Esophagus muscularis mucosa (tissue), 4 donors: ENCODE results near the gene ERC2. TPM values are rescaled to one million over a fixed set of nuclear protein-coding genes. Genes with fewer than 3 reads are reported as not detected.

ENCODE experiments used
- DNase-seq: peaks from one replicate; pipeline ENCODE4 v3.0.0-alpha.2; 2017; ENCODE audit errors: extremely low spot score
- H3K27ac ChIP-seq, 4 donors: fragments of 200-600 bp; sonication (generic); replicated peaks in 1 of 4; 1 replicate in 3 of 4; 2 replicates in 1 of 4; pipeline ENCODE4 v1.5.1; 2016 to 2019; ENCODE audit warnings: mild to moderate bottlenecking in 1 of 4
- H3K27me3 ChIP-seq, 4 donors: fragments of 200-600 bp; sonication (generic); one replicate each; pipeline versions ENCODE4 v1.5.1 to v1.6.0; 2016 to 2019
- H3K36me3 ChIP-seq, 4 donors: fragments of 200-600 bp; sonication (generic); one replicate each; pipeline ENCODE4 v1.5.1; 2016 to 2019
- H3K4me1 ChIP-seq, 4 donors: fragments of 200-600 bp; sonication (generic); one replicate each; pipeline ENCODE4 v1.5.1; 2016 to 2019
- H3K4me3 ChIP-seq, 4 donors: fragments of 200-600 bp; sonication (generic); 1 replicate in 2 of 4; 2 replicates in 2 of 4; pipeline ENCODE4 v1.5.1; 2016 to 2019; ENCODE audit warnings: mild to moderate bottlenecking in 4 of 4, moderate library complexity in 1 of 4
- H3K9me3 ChIP-seq, 4 donors: fragments of 200-600 bp; sonication (generic); 1 replicate in 3 of 4; 2 replicates in 1 of 4; pipeline ENCODE4 v1.5.1; 2016 to 2019
- EP300 ChIP-seq: sonication (generic); formaldehyde crosslinking; IDR thresholded peaks from one replicate; pipeline ENCODE4 v1.6.1; 2017; ENCODE audit warnings: antibody characterized with exemption
- POLR2A ChIP-seq: fragments of 450-650 bp; IDR thresholded peaks from one replicate; pipeline ENCODE4 v1.6.1; 2017; ENCODE audit warnings: antibody characterized with exemption, moderate library complexity, mild to moderate bottlenecking, low read depth
- POLR2AphosphoS5 ChIP-seq, 2 donors: sonication (generic); formaldehyde crosslinking; IDR thresholded peaks; one replicate each; pipeline ENCODE4 v1.6.1; 2017; ENCODE audit warnings: antibody characterized with exemption in 2 of 2
- WGBS: methylation state at CpG from one replicate; pipeline ENCODE4 v1.1.5; 2018; 5-methylcytosine and 5-hydroxymethylcytosine counted together
- intact Hi-C: fragments of 100-400 bp; cut with DNase I; formaldehyde crosslinking; loops from one replicate; pipeline ENCODE4 v1.15.1; 2023
- total RNA-seq, 4 donors: library from RNA; depleted of rRNA; stranded (reverse); fragments of >200 nt; gene quantifications; one replicate each; pipeline versions ENCODE4 v1.1.0 to v1.2.1, GENCODE V29; 2016
- TF ChIP-seq, protein P1 (sequence below), 3 experiments: fragments of 200-600 bp in 2 of 3; fragments of 450-650 bp in 1 of 3; sonication (generic) in 2 of 3; IDR thresholded peaks; one replicate each; pipeline ENCODE4 v1.5.1; 2017 to 2019; ENCODE audit warnings: antibody characterized with exemption in 3 of 3, mild to moderate bottlenecking in 2 of 3, moderate library complexity in 1 of 3

Gene ERC2
- total RNA-seq, 4 donors from 2014 or later: 0.42 to 2.0 (median 1.5) TPM

DNA sequence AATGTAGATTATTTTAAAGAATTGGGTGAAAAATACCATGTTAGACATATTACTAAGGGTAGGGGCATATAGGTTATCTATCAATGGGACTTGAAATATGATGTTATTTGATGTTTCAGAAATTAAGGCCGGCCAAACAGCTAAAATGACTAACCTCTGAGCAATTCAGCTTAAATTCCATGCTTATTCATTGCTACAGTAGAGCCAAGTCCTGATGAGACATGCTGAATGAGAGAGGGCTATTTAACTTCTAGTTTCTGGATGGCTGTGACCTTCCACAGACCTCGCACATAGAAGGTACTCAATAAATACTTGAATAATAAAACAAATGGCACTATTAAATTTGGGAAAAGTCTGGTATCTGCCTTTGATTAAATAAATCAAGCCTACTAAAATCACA lies 805.6 kb downstream of the ERC2 start:
- 58% methylated on average over 2 of the region's 2 CpGs for whole genome bisulfite sequencing

GRCh38 chr3:55661571-55661970 lies 806.7 kb downstream of the ERC2 start:
- Histone ChIP-seq H3K36me3 (no peaks in the 10 kb centered on the region), H3K9me3 (no peaks in the 10 kb centered on the region), H3K27me3 (no peaks in the 10 kb centered on the region), H3K4me3 (no peak overlapping the region), H3K27ac (no peak overlapping the region), H3K4me1 (peaks cover 0 to 14% (median 5%) of the 10 kb centered on the region in 4 donors)
- TF ChIP-seq POLR2A: no peak
- no peak for TF ChIP-seq POLR2AphosphoS5 (IDR thresholded peaks at IDR 0.05)
- TF ChIP-seq, protein P1, sequence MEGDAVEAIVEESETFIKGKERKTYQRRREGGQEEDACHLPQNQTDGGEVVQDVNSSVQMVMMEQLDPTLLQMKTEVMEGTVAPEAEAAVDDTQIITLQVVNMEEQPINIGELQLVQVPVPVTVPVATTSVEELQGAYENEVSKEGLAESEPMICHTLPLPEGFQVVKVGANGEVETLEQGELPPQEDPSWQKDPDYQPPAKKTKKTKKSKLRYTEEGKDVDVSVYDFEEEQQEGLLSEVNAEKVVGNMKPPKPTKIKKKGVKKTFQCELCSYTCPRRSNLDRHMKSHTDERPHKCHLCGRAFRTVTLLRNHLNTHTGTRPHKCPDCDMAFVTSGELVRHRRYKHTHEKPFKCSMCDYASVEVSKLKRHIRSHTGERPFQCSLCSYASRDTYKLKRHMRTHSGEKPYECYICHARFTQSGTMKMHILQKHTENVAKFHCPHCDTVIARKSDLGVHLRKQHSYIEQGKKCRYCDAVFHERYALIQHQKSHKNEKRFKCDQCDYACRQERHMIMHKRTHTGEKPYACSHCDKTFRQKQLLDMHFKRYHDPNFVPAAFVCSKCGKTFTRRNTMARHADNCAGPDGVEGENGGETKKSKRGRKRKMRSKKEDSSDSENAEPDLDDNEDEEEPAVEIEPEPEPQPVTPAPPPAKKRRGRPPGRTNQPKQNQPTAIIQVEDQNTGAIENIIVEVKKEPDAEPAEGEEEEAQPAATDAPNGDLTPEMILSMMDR (IDR thresholded peaks at IDR 0.05): no peak
- no peak for TF ChIP-seq EP300
- intact Hi-C loops: no loop called here
- no peak for DNase-seq
- WGBS: 43% methylated on average over 4 of the region's 4 CpGs

More for the DNA sequence above, 805.6 kb downstream of the ERC2 start:
- Histone ChIP-seq H3K27me3 (no peaks in the 10 kb centered on the region), H3K36me3 (no peaks in the 10 kb centered on the region), H3K4me1 (peaks cover 0 to 21% (median 5%) of the 10 kb centered on the region in 4 donors), H3K27ac (no peak overlapping the region), H3K9me3 (no peaks in the 10 kb centered on the region), H3K4me3 (no peak overlapping the region)
- intact Hi-C loops: no loop called here
- TF ChIP-seq, protein P1 (IDR thresholded peaks at IDR 0.05): no peak
- no peak for DNase-seq

DNA sequence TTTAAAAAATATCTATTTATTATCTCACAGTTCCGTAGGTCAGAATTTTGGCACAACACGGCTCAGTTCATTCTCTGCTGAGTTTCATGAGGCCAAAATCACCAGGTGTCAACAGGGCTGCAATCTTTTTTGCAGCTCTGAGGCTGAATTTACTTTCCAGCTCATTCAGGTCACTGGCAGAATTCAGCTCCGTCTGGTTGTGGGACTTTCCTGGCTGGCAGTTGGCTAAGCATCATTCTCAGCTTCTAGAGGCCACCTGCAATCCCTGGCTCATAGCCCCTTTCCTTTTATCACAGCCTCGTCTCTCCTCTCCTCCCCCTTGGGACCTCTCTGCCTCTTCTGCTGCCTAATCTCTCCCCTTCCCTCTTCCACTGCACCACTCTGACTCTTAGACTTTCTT lies 807.1 kb downstream of the ERC2 start:
- no peaks in the 10 kb centered on the region for H3K36me3 ChIP-seq
- WGBS: 41% methylated on average over 4 of the region's 4 CpGs
- H3K4me3 ChIP-seq: no peak overlapping the region
- H3K27ac ChIP-seq: no peak overlapping the region
- H3K27me3 ChIP-seq: no peaks in the 10 kb centered on the region
- peaks cover 0 to 14% (median 5%) of the 10 kb centered on the region in 4 donors for H3K4me1 ChIP-seq
- H3K9me3 ChIP-seq: no peaks in the 10 kb centered on the region
- no peak for DNase-seq
- intact Hi-C loops: no loop called here
- TF ChIP-seq POLR2A: no peak
- no peak for TF ChIP-seq POLR2AphosphoS5 (IDR thresholded peaks at IDR 0.05)
- TF ChIP-seq EP300: no peak
- TF ChIP-seq, protein P1 (IDR thresholded peaks at IDR 0.05): no peak

GRCh38 chr3:55660642-55661041 lies 807.6 kb downstream of the ERC2 start:
- WGBS: 97% methylated on average over 2 of the region's 2 CpGs
- Histone ChIP-seq H3K36me3 (no peaks in the 10 kb centered on the region), H3K27me3 (no peaks in the 10 kb centered on the region), H3K4me3 (no peak overlapping the region), H3K9me3 (no peaks in the 10 kb centered on the region), H3K4me1 (peaks cover 0 to 14% (median 5%) of the 10 kb centered on the region in 4 donors), H3K27ac (no peak overlapping the region)
- TF ChIP-seq POLR2A: no peak
- TF ChIP-seq, protein P1 (IDR thresholded peaks at IDR 0.05): no peak
- no peak for TF ChIP-seq EP300
- no peak for TF ChIP-seq POLR2AphosphoS5 (IDR thresholded peaks at IDR 0.05)
- DNase-seq: no peak
- intact Hi-C loops: no loop called here

DNA sequence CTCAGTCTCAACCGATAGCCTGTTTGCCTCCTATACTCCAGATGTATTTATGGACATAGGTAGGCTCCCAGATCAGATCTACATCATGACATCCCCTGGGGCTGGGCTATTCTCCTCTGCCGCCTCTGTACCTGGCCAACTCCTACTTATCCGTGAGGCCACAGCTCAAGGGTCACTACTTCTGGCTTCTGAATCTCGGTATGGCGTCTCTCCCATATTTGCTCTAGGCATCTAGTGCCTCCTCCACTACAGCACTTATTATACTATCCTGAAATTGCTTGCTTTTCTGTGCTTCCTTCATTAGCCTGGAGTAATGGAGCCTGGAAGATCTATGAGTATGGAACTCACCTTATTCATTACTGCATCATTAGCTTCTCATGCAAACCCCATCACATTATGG lies 808.6 kb downstream of the ERC2 start:
- H3K36me3 ChIP-seq: no peaks in the 10 kb centered on the region
- H3K4me3 ChIP-seq: no peak overlapping the region
- WGBS: 97% methylated on average over 5 of the region's 5 CpGs
- no peak for DNase-seq
- H3K27ac ChIP-seq: no peak overlapping the region
- H3K4me1 ChIP-seq: peaks cover 0 to 14% (median 5%) of the 10 kb centered on the region in 4 donors
- H3K27me3 ChIP-seq: no peaks in the 10 kb centered on the region
- no peaks in the 10 kb centered on the region for H3K9me3 ChIP-seq
- TF ChIP-seq, protein P1 (IDR thresholded peaks at IDR 0.05): no peak
- TF ChIP-seq EP300 (no peak), POLR2AphosphoS5 (IDR thresholded peaks at IDR 0.05) (no peak), POLR2A (no peak)
- intact Hi-C loops: no loop called here
